RWPE2 (cell line): ENCODE measurements around the gene LRRC57.

Experiments
- ATAC-seq: fragments of 200-7000 bp; cut with Tn5 transposase; 3 replicates; pipeline ENCODE4 v1.9.1; 2021; ENCODE audit warnings: low read depth
- DNase-seq: peaks from one replicate; pipeline ENCODE4 v3.0.0-alpha.2; 2020; ENCODE audit warnings: low spot score
- H3K27ac ChIP-seq: fragments of 450-650 bp; 2 replicates; pipeline ENCODE4 v1.5.1; 2017; ENCODE audit warnings: mild to moderate bottlenecking; ENCODE audit not compliant: poor library complexity, severe bottlenecking
- H3K27me3 ChIP-seq: fragments of 250-450 bp; sonication (Bioruptor Pico); 2 replicates; pipeline ENCODE4 v1.5.1; 2021; ENCODE audit warnings: mild to moderate bottlenecking, moderate library complexity; ENCODE audit not compliant: insufficient read depth, poor library complexity, severe bottlenecking
- H3K36me3 ChIP-seq: fragments of 250-450 bp; sonication (Bioruptor Pico); 2 replicates; pipeline ENCODE4 v1.5.1; 2020; ENCODE audit warnings: low read depth, mild to moderate bottlenecking, moderate library complexity
- H3K4me1 ChIP-seq: fragments of 250-450 bp; sonication (Bioruptor Pico); 2 replicates; pipeline ENCODE4 v1.5.1; 2021; ENCODE audit warnings: mild to moderate bottlenecking, moderate library complexity; ENCODE audit not compliant: insufficient read depth, poor library complexity, severe bottlenecking
- H3K4me3 ChIP-seq: fragments of 250-450 bp; sonication (Bioruptor Pico); 2 replicates; pipeline ENCODE4 v1.5.1; 2021; ENCODE audit warnings: mild to moderate bottlenecking, moderate library complexity; ENCODE audit not compliant: severe bottlenecking
- H3K9me3 ChIP-seq: fragments of 250-450 bp; sonication (Bioruptor Pico); 2 replicates; pipeline ENCODE4 v1.5.1; 2021; ENCODE audit warnings: mild to moderate bottlenecking, moderate library complexity; ENCODE audit not compliant: severe bottlenecking
- CTCF ChIP-seq: fragments of 450-650 bp; IDR thresholded peaks from one replicate; pipeline ENCODE4 v1.5.1; 2017; ENCODE audit warnings: mild to moderate bottlenecking, moderate library complexity; ENCODE audit not compliant: poor library complexity, severe bottlenecking

Gene LRRC57

GRCh38 chr15:42553554-42553953 is 5.0 kb upstream of the LRRC57 start:
- H3K36me3 ChIP-seq, result peaks cover 37% of the 10 kb centered on the region
- DNase-seq, result no peak
- H3K4me1 ChIP-seq, result peaks cover 3% of the 10 kb centered on the region
- TF ChIP-seq CTCF, result no peak
- no peaks in the 10 kb centered on the region for H3K9me3 ChIP-seq
- H3K4me3 ChIP-seq, result no peak overlapping the region
- no peak overlapping the region for H3K27ac ChIP-seq
- ATAC-seq, result no peak
- no peaks in the 10 kb centered on the region for H3K27me3 ChIP-seq

- TF ChIP-seq CTCF, result no peak
- Histone ChIP-seq H3K9me3 (no peaks in the 10 kb centered on the region), H3K4me3 (peak overlapping the region; percentile 95), H3K27ac (peak overlapping the region; percentile 41), H3K36me3 (peaks cover 46% of the 10 kb centered on the region), H3K27me3 (no peaks in the 10 kb centered on the region), H3K4me1 (peaks cover 11% of the 10 kb centered on the region)
- no peak for ATAC-seq
- DNase-seq, result no peak
These were observed 1.3 kb upstream of the LRRC57 start for GRCh38 chr15:42549741-42550392.

GRCh38 chr15:42549032-42549491 is 469 bp upstream of the LRRC57 start:
- DNase-seq (no peak), ATAC-seq (peak; percentile 36)
- Histone ChIP-seq H3K36me3 (peaks cover 53% of the 10 kb centered on the region), H3K27me3 (no peaks in the 10 kb centered on the region), H3K9me3 (no peaks in the 10 kb centered on the region), H3K27ac (peak overlapping the region; percentile 41), H3K4me1 (peaks cover 11% of the 10 kb centered on the region), H3K4me3 (peak overlapping the region; percentile 95)
- no peak for TF ChIP-seq CTCF

- ATAC-seq, result peak; percentile 41
- peaks cover 54% of the 10 kb centered on the region for H3K36me3 ChIP-seq
These were observed 710 bp downstream of the LRRC57 start for GRCh38 chr15:42547918-42548248.

More at GRCh38 chr15:42547918-42548248, 710 bp downstream of the LRRC57 start:
- TF ChIP-seq CTCF, result no peak
- Histone ChIP-seq H3K9me3 (no peaks in the 10 kb centered on the region), H3K4me1 (peaks cover 11% of the 10 kb centered on the region), H3K27me3 (no peaks in the 10 kb centered on the region), H3K4me3 (peak overlapping the region; percentile 95), H3K27ac (peak overlapping the region; percentile 41)
- no peak for DNase-seq
